ENCODE data around the gene TBC1D30. TPM values are rescaled to one million over a fixed set of nuclear protein-coding genes. Genes with fewer than 3 reads are reported as not detected.

TBC1D30 gene
- total and polyA plus RNA-seq, 9 donors = 1.1 to 5.2 (median 2.6) TPM

DNA sequence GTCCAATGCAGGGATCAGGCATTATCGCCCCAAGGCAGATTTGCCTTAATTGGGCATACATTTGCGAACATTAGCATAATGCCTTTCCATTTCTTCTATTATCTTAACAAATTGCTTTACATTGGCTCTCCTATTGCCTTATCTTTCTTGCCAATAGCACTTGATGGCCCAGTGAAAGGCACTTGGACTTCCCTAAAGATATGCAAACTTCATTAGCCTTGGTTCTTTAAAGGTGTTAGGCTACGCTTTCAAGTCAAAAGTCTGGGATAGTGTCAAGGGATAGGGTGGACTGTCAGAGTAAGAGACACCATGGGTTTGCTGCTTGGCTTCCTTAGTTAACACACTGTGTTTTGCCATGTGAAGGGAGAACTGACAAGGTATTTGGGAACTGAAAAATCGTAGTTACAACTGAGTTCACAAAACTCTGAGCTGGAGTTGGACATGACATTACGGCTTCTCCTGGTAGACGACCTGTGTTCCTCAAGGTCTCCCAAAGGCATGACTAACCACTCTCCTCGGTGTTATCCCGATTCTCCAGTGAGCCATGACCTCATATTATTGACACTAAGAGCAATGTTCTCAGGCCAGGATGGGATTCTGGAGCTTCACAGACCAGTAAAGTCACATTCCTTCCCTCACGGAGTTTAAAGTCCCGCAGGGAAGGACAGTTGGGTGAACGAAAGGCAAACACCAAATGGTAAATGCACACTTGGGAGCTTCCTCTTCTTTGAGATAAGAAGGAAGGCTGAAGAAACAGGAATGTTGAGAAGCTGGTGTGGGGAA is 65.2 kb downstream of the TBC1D30 start:
- TF ChIP-seq POLR2A (IDR thresholded peaks at IDR 0.05) = no peak
- TF ChIP-seq, protein P1, sequence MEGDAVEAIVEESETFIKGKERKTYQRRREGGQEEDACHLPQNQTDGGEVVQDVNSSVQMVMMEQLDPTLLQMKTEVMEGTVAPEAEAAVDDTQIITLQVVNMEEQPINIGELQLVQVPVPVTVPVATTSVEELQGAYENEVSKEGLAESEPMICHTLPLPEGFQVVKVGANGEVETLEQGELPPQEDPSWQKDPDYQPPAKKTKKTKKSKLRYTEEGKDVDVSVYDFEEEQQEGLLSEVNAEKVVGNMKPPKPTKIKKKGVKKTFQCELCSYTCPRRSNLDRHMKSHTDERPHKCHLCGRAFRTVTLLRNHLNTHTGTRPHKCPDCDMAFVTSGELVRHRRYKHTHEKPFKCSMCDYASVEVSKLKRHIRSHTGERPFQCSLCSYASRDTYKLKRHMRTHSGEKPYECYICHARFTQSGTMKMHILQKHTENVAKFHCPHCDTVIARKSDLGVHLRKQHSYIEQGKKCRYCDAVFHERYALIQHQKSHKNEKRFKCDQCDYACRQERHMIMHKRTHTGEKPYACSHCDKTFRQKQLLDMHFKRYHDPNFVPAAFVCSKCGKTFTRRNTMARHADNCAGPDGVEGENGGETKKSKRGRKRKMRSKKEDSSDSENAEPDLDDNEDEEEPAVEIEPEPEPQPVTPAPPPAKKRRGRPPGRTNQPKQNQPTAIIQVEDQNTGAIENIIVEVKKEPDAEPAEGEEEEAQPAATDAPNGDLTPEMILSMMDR (IDR thresholded peaks at IDR 0.05) = no peak
- TF ChIP-seq EP300 (IDR thresholded peaks at IDR 0.05) = no peak
- Histone ChIP-seq H3K9me3 (no peaks in the 10 kb centered on the region), H3K27me3 (no peaks in the 10 kb centered on the region), H3K27ac (no peak overlapping the region), H3K4me3 (no peak overlapping the region), H3K36me3 (no peaks in the 10 kb centered on the region), H3K4me1 (ENCODE audit: insufficient read depth) (no peaks in the 10 kb centered on the region)
- intact Hi-C loops (cut with DNase I) = loop anchor here in 2 of 4 donors (10.0 kb wide), 2 partner anchors 1195 to 1215 kb away; no protein-coding TSS in a partner anchor
- no peak for DNase-seq
- WGBS, 3 donors = 54 to 69% (median 58%) methylated on average over 11 of the region's 11 CpGs

DNA sequence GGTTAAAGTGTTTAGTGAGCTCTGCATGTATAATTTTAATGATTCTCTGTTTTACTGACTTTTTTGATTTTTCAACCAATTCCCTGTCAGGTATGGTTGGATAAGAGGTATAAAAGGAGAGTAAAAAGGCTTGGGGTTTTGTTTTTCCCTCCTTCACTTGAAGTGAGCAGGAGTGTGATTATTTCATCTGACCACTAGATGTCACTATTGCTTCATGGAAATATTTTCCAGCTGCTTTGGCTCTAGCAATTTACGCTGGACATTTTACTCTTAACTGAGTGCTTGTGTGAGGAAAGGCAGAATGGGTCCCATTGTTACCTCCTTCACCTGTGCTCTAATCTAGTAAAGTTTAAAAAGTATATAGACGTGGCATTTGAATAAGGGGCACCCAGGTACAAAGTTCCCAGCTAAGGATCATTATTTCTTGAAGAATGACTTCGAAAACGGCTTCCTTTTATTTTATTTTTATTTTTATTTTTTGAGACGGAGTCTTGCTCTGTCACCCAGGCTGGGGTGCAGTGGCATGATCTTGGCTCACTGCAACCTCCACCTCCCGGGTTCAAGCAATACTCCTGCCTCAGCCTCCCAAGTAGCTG is 66.5 kb downstream of the TBC1D30 start:
- intact Hi-C loops (cut with DNase I) = loop anchor here in 2 of 4 donors (10.0 kb wide), 2 partner anchors 1194 to 1214 kb away; no protein-coding TSS in a partner anchor
- WGBS, 3 donors = 43 to 54% (median 52%) methylated on average over 6 of the region's 6 CpGs
- DNase-seq = no peak

DNA sequence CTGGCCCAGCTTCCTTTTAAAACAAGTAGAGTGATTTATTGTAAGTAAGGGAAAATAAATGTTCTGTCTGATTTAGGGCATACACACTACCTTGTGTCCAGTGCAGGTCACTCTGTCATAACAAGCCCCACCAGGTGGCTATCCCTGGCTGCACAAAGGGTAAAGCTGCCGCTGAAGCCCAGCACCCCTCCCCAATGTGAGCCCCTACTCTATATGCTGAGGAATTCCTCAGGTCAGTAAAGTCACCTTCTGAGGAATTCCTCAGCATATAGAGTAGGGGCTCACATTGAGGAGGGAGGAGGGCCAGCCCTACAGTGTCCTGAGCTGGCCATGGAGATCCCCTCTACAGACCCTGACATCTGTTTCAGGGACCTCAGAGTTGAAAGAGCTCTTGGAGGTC is 67.2 kb downstream of the TBC1D30 start:
- no peak for TF ChIP-seq POLR2A (IDR thresholded peaks at IDR 0.05)
- TF ChIP-seq, protein P1 (IDR thresholded peaks at IDR 0.05) = no peak
- TF ChIP-seq EP300 (IDR thresholded peaks at IDR 0.05) = no peak
- intact Hi-C loops (cut with DNase I) = loop anchor here in 2 of 4 donors (10.0 kb wide), 2 partner anchors 1193 to 1213 kb away; no protein-coding TSS in a partner anchor
- WGBS, 3 donors = 44 to 72% (median 54%) methylated on average over 1 of the region's 1 CpG

More for the DNA sequence above, 66.5 kb downstream of the TBC1D30 start:
- no peaks in the 10 kb centered on the region for H3K4me1 ChIP-seq (ENCODE audit: insufficient read depth)
- no peaks in the 10 kb centered on the region for H3K36me3 ChIP-seq
- H3K27me3 ChIP-seq = no peaks in the 10 kb centered on the region
- H3K4me3 ChIP-seq = no peak overlapping the region
- H3K27ac ChIP-seq = no peak overlapping the region
- TF ChIP-seq, protein P1 (IDR thresholded peaks at IDR 0.05) = peak; percentile 67 to 70 (median 67)
- no peak for TF ChIP-seq EP300 (IDR thresholded peaks at IDR 0.05)
- H3K9me3 ChIP-seq = no peaks in the 10 kb centered on the region

DNA sequence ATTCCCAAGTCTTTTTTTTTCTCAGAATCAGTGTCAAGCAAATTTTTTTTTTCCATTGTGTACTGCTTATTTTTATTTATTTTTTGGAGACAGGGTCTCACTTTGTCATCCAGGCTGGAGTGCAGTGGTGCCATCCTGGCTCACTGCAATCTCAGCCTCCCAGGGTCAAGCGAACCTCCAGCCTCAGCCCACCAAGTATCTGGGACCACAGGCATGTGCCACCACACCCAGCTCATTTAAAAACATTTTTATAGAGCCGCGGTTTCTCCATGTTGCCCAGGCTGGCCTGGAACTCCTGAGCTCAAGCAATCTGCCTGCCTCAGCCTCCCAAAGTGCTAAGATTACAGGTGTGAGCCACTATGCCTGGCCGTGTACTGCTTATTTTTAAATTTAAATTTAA is 68.1 kb downstream of the TBC1D30 start:
- 84 to 88% (median 85%) methylated on average over 4 of the region's 4 CpGs for WGBS, 3 donors
- no peaks in the 10 kb centered on the region for H3K27me3 ChIP-seq
- TF ChIP-seq POLR2A (IDR thresholded peaks at IDR 0.05) (no peak), EP300 (IDR thresholded peaks at IDR 0.05) (no peak)
- TF ChIP-seq, protein P1 (IDR thresholded peaks at IDR 0.05) = no peak
- H3K27ac ChIP-seq = no peak overlapping the region
- DNase-seq = no peak
- no peaks in the 10 kb centered on the region for H3K4me1 ChIP-seq (ENCODE audit: insufficient read depth)
- no peaks in the 10 kb centered on the region for H3K36me3 ChIP-seq
- H3K4me3 ChIP-seq = no peak overlapping the region
- H3K9me3 ChIP-seq = no peaks in the 10 kb centered on the region
- intact Hi-C loops (cut with DNase I) = loop anchor here in 2 of 4 donors (10.0 kb wide), 2 partner anchors 1192 to 1212 kb away; no protein-coding TSS in a partner anchor

More for the DNA sequence above, 67.2 kb downstream of the TBC1D30 start:
- Histone ChIP-seq H3K27ac (no peak overlapping the region), H3K4me1 (ENCODE audit: insufficient read depth) (no peaks in the 10 kb centered on the region), H3K9me3 (no peaks in the 10 kb centered on the region), H3K4me3 (no peak overlapping the region), H3K27me3 (no peaks in the 10 kb centered on the region), H3K36me3 (no peaks in the 10 kb centered on the region)
- no peak for DNase-seq
